ENCODE data around the gene COX11.

COX11 gene

DNA sequence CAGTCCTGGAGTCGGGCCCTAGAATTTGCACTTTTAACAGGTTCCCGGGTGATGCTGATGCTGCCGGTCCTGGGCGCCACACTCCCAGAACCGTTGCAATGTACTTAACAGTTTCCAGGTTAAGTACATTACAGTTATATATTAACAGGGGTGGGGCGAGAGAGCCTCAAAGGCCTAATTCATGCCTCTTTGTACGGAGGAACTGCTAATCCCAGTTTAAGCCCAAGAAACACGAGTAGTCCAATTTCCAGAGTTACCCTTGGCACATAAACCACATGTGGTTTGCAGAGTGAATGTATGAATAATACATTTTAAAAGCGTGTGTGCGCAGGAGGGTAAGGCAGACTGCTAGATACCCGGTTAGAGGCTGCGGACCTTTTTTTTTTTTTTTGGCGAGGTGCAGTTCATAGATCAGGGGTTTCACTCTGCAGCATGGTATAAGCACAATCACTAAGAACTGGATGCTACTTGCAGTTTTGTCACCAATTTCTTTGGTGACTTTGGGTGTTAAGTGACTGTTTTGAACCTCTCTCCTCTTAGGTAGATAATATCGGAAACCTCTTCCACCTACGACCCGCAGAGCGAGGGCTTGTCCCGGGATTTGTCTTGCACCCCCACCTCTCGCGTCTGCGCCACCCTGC, 713 bp downstream of the COX11 start:
- DNase-seq (ENCODE audit: low spot score), result no peak

GRCh38 chr17:54956791-54957190, 11.7 kb downstream of the COX11 start:
- no peak for DNase-seq (ENCODE audit: low spot score)

GRCh38 chr17:54951286-54951685, 17.2 kb downstream of the COX11 start:
- DNase-seq (ENCODE audit: low spot score), result no peak

GRCh38 chr17:54950116-54950515, 18.3 kb downstream of the COX11 start:
- DNase-seq (ENCODE audit: low spot score), result no peak

- DNase-seq (ENCODE audit: low spot score), result no peak
Measured at GRCh38 chr17:54948380-54948779, 20.1 kb downstream of the COX11 start.

- no peak for DNase-seq (ENCODE audit: low spot score)
Measured at GRCh38 chr17:54947396-54947795, 21.1 kb downstream of the COX11 start.

GRCh38 chr17:54945671-54946070, 22.8 kb downstream of the COX11 start:
- DNase-seq (ENCODE audit: low spot score), result no peak

DNA sequence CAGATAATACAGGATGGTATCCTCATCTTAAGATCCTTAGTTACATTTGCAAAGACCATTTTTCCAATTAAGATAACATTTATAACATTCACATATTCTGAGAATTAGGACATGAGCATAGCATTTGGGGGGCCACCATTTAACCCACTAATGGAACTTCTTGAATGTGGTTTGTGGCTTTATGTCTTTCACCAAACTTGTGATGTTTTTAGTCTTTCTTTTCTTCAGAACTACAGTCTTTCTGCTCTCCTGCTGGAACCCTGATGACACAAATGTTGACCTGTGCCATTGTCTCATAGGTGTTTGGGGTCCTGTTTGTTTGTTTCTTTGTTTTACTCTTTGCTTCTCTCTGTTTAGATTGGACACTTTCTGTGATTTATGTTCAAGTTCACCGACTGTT, 23.2 kb downstream of the COX11 start:
- no peak for DNase-seq (ENCODE audit: low spot score)

- no peak for DNase-seq (ENCODE audit: low spot score)
Measured at GRCh38 chr17:54944796-54945195, 23.7 kb downstream of the COX11 start.

DNA sequence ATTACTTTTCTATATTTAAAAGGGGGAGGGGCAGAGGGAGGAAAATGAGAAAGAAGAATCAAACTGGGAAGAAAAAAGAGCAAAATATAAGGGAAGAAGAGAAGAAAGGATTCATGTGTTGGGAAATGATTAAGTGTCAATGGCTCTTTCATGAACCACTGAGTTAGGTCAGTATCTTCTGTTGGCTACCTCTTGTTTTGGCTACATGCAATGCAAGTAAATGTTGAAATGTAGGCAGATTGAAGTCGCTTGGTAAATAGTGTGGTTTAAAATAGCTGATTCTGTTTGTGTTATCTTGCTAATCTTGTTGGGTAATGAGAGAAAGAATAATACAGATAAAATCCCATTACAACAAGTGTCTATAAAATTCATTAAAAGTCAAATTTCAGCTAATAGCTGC, 27.2 kb downstream of the COX11 start:
- no peak for DNase-seq (ENCODE audit: low spot score)

- DNase-seq (ENCODE audit: low spot score), result no peak
Measured at GRCh38 chr17:54937426-54937825, 31.0 kb downstream of the COX11 start.

DNA sequence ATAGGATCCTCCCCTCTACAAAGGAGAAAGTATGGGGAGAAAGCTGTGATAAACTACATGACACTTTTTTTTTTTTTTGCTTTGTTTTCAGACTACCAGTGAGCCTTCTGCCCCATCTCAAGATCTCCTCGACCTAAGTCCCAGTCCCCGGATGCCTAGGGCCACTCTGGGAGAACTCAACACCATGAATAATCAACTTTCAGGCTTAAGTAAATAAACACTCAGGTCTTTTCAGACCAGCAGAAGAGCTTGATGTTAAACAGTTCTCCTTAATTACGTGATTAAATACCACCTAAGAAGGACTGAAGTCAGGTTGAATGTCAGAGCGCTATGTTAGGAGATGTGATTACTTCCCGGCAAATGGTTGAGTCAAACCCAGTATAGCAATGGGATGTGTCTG, 31.4 kb downstream of the COX11 start:
- no peak for DNase-seq (ENCODE audit: low spot score)

GRCh38 chr17:54935471-54935870, 33.0 kb downstream of the COX11 start:
- DNase-seq (ENCODE audit: low spot score), result no peak

DNA sequence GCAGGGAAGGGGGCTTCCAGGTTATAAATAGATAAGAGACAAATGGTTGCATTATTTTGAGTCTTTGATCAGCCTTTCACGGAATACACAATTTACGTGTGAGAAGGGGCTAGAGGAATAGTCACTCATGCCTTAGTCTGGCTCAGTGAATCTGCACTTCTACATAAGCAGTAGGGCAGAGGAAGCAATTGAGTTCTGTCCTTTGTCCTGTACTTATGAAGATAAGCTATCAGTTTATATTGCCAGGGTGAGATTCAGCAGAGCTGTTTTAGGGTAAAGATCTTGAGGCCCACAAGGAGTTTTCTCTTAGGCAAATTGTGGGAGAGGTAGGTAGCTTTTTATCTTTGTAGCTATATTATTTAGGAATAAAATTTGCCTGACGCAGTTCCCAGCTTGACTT, 34.5 kb downstream of the COX11 start:
- DNase-seq (ENCODE audit: low spot score), result no peak

DNA sequence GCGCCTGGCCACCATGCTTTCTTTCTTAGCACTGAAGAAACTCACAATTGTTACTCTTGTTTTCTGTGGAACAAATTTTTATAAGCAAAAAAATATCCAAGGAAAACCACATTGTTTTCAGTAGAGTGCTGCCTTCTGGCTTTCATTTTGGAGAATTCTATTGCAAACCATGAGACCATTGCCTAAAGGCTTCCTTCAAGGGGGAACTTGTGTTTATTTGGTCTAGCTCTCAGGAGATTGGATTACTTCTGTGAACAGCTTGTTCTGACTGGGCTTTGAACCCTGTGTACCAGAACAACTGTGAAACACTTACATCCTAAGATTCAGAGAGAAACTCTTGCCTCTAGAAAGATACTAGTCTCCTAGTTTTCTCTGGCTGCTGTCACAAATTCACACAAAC, 35.7 kb downstream of the COX11 start:
- DNase-seq (ENCODE audit: low spot score), result no peak

DNA sequence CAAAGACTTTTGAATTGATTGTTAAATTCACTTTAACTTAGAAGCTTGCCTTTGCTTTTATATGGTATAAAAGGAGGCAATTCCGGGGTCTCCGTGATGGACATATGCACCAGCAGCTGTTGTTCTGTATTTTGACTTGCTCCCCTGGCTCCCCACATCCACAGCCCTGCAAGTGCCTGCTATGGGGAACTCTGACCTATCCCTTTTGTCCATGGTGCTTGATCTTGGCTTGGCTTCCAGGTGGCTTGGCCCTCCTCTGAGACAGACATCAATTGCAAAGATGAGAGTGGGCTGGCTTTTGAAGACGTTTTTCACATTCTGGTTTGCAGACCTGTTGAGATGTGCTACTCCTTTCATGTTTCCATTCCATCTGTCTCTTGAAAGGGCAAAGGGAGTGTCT, 40.9 kb downstream of the COX11 start:
- DNase-seq (ENCODE audit: low spot score), result no peak

- no peak for DNase-seq (ENCODE audit: low spot score)
Measured at GRCh38 chr17:54924405-54924804, 44.0 kb downstream of the COX11 start.

DNA sequence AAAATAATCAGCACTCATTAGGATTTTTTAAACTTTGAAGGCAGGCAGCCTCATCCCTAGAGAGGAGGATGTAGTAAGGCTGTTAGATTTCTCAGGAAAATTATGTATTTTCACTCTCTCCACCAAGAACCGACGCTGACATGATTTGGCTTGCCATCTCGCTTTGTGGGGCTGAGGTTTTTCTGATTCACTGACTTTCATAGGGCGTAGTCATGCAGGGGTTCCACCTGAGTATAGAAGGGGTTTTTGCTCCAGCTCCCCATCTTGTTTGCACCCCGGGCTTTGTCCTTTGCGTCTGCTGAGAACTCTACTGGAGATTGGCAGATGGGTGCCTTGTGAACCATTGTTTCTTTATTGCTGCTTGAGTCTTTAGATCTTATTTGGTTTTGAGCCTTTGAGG, 47.6 kb downstream of the COX11 start:
- no peak for DNase-seq (ENCODE audit: low spot score)

DNA sequence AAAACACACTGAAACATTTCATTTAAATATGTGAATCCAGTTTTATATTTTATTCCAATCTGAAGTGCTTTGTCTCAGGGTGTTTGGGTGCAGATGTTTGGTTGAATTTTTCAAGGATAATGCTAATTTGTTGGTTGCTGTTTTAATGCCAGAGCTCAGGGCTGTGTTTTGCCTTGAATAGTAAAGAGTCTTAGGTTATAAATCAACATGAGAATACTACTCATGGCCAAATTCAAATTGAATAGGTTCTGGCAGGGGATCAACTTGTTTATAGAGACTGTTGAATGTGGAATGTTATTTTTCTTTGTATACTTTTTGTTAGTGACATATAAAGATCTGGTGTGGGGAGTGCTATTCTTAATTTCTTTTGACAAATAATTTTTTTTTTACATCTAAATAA, 49.0 kb downstream of the COX11 start:
- DNase-seq (ENCODE audit: low spot score), result no peak

GRCh38 chr17:54916721-54917120, 51.7 kb downstream of the COX11 start:
- DNase-seq (ENCODE audit: low spot score), result no peak

Data from Ammon's horn (tissue), 1 donor.